IMR-90 (cell line): ENCODE data around the gene AOPEP. TPM values are rescaled to one million over a fixed set of nuclear protein-coding genes. Genes with fewer than 3 reads are reported as not detected.

Source experiments
- ATAC-seq: fragments of 200-7000 bp; cut with Tn5 transposase; 2 replicates; pipeline ENCODE4 v1.9.1; 2020; ENCODE audit warnings: low read depth, mild to moderate bottlenecking, moderate library complexity
- BruUV-seq: library from RNA; stranded (reverse); fragments of 400-500 nt; replicated peaks from 2 replicates; lab custom pipeline; 2021; lab: Mats Ljungman, UMichigan
- CTCF ChIA-PET: fragments of 300-600 bp; formaldehyde crosslinking; extraction: SDS; loops from one replicate; lab custom pipeline; 2021; ENCODE audit warnings: antibody characterized with exemption; lab: Yijun Ruan, JAX
- POLR2A ChIA-PET: fragments of 300-600 bp; sonication (Branson Sonifier 250); formaldehyde crosslinking; loops from one replicate; lab custom pipeline; 2022; ENCODE audit warnings: antibody characterized with exemption; ENCODE audit not compliant: unreplicated experiment; lab: Charles Lee
- DNase-seq: peaks from one replicate; pipeline ENCODE4 v3.0.0; 2013
- H2AFZ ChIP-seq: replicated peaks from 2 replicates; pipeline ENCODE3; 2013; ENCODE audit warnings: low read length, mild to moderate bottlenecking; ENCODE audit not compliant: poor library complexity
- H2AK5ac ChIP-seq: 2 replicates; pipeline ENCODE4 v1.6.1; 2013; ENCODE audit warnings: low read depth, low read length, inconsistent platforms
- H2AK9ac ChIP-seq: replicated peaks from 2 replicates; pipeline ENCODE3; 2013; ENCODE audit warnings: mild to moderate bottlenecking, low read depth, low read length, moderate library complexity; ENCODE audit not compliant: poor library complexity
- H2BK120ac ChIP-seq: 2 replicates; pipeline ENCODE4 v1.6.1; 2013; ENCODE audit warnings: low read depth, low read length, inconsistent platforms
- H2BK15ac ChIP-seq: 3 replicates; pipeline ENCODE4 v1.6.1; 2013; ENCODE audit warnings: low read depth, low read length, inconsistent platforms
- H2BK20ac ChIP-seq: 2 replicates; pipeline ENCODE4 v1.6.1; 2013; ENCODE audit warnings: low read depth, mild to moderate bottlenecking, inconsistent platforms, low read length, moderate library complexity
- H2BK5ac ChIP-seq: 2 replicates; pipeline ENCODE4 v1.6.1; 2013; ENCODE audit warnings: mild to moderate bottlenecking, low read depth, low read length, inconsistent platforms; ENCODE audit not compliant: poor library complexity, severe bottlenecking
- H3K14ac ChIP-seq: replicated peaks from 2 replicates; pipeline ENCODE4 v1.6.1; 2013; ENCODE audit warnings: low read depth, low read length, inconsistent platforms
- H3K18ac ChIP-seq: 2 replicates; pipeline ENCODE4 v1.6.1; 2013; ENCODE audit warnings: low read depth, low read length, control low read depth
- H3K23ac ChIP-seq: 2 replicates; pipeline ENCODE4 v1.6.1; 2013; ENCODE audit warnings: low read depth, low read length, inconsistent platforms
- H3K27ac ChIP-seq: 2 replicates; pipeline ENCODE4 v1.5.1; 2013; ENCODE audit warnings: mild to moderate bottlenecking, control low read depth, low read length; ENCODE audit not compliant: insufficient read depth
- H3K27me3 ChIP-seq: 2 replicates; pipeline ENCODE4 v1.6.1; 2013; ENCODE audit warnings: low read length; ENCODE audit not compliant: control insufficient read depth, insufficient read depth
- H3K36me3 ChIP-seq: 2 replicates; pipeline ENCODE4 v1.6.1; 2013; ENCODE audit warnings: low read length, mixed read lengths; ENCODE audit not compliant: control insufficient read depth, insufficient read depth
- H3K4ac ChIP-seq: 2 replicates; pipeline ENCODE4 v1.6.1; 2013; ENCODE audit warnings: low read depth, low read length, inconsistent platforms
- H3K4me1 ChIP-seq: 2 replicates; pipeline ENCODE4 v1.6.1; 2013; ENCODE audit warnings: low read length, mixed read lengths; ENCODE audit not compliant: control insufficient read depth, insufficient read depth
- H3K4me2 ChIP-seq: 2 replicates; pipeline ENCODE4 v1.6.1; 2013; ENCODE audit warnings: low read depth, mild to moderate bottlenecking, control low read depth, low read length, moderate library complexity
- H3K4me3 ChIP-seq: 2 replicates; pipeline ENCODE4 v1.5.1; 2013; ENCODE audit warnings: low read depth, mild to moderate bottlenecking, control low read depth, low read length, moderate library complexity; ENCODE audit not compliant: insufficient read depth
- H3K56ac ChIP-seq: 2 replicates; pipeline ENCODE4 v1.6.1; 2013; ENCODE audit warnings: low read length, inconsistent platforms; ENCODE audit not compliant: insufficient read depth; ENCODE audit errors: extremely low read depth
- H3K79me1 ChIP-seq, 2 experiments: 2 replicates each; pipeline ENCODE4 v1.6.1; 2013; ENCODE audit warnings: low read length in 2 of 2, inconsistent platforms in 1 of 2, low read depth in 1 of 2
- H3K9ac ChIP-seq: 2 replicates; pipeline ENCODE4 v1.6.1; 2013; ENCODE audit warnings: low read depth, low read length, control low read depth
- H3K9me1 ChIP-seq: 2 replicates; pipeline ENCODE4 v1.6.1; 2013; ENCODE audit warnings: low read length, inconsistent platforms; ENCODE audit not compliant: insufficient read depth
- H3K9me3 ChIP-seq: 2 replicates; pipeline ENCODE4 v1.6.1; 2013; ENCODE audit warnings: low read length; ENCODE audit not compliant: control insufficient read depth, insufficient read depth
- H4K20me1 ChIP-seq: 2 replicates; pipeline ENCODE4 v1.6.1; 2013; ENCODE audit warnings: low read length, inconsistent platforms; ENCODE audit not compliant: insufficient read depth
- H4K5ac ChIP-seq: 2 replicates; pipeline ENCODE4 v1.6.1; 2013; ENCODE audit warnings: mild to moderate bottlenecking, low read depth, low read length, control low read depth
- H4K8ac ChIP-seq, 2 experiments: 2 replicates each; pipeline ENCODE4 v1.6.1; 2013; ENCODE audit warnings: low read depth in 2 of 2, low read length in 2 of 2, control low read depth in 1 of 2, inconsistent platforms in 1 of 2
- H4K91ac ChIP-seq: 2 replicates; pipeline ENCODE4 v1.6.1; 2013; ENCODE audit warnings: low read depth, low read length, inconsistent platforms; ENCODE audit not compliant: insufficient read depth
- BHLHE40 ChIP-seq: fragments of 150-350 bp; IDR thresholded peaks from 2 replicates; pipeline ENCODE4 v1.6.1; 2016; ENCODE audit warnings: mild to moderate bottlenecking, low read depth, low read length
- CEBPB ChIP-seq: IDR thresholded peaks from 2 replicates; pipeline ENCODE4 v1.6.1; 2012; ENCODE audit warnings: low read depth, low read length, improper control_type of control experiment
- CHD1 ChIP-seq: IDR thresholded peaks from 2 replicates; pipeline ENCODE4 v1.6.1; 2012; ENCODE audit warnings: low read depth, low read length, improper control_type of control experiment
- CTCF ChIP-seq: conservative IDR thresholded peaks from 2 replicates; pipeline ENCODE4 v1.5.1; 2012; ENCODE audit warnings: mild to moderate bottlenecking, low read depth, low read length, improper control_type of control experiment
- FOS ChIP-seq: fragments of 150-350 bp; IDR thresholded peaks from 2 replicates; pipeline ENCODE4 v1.6.1; 2016; ENCODE audit warnings: low read depth, low read length
- MAFK ChIP-seq: IDR thresholded peaks from 2 replicates; pipeline ENCODE4 v1.6.1; 2012; ENCODE audit warnings: low read depth, low read length, improper control_type of control experiment
- MAZ ChIP-seq: IDR thresholded peaks from 2 replicates; pipeline ENCODE4 v1.6.1; 2012; ENCODE audit warnings: low read depth, mild to moderate bottlenecking, low read length, improper control_type of control experiment, moderate library complexity, borderline replicate concordance
- MXI1 ChIP-seq: IDR thresholded peaks from 2 replicates; pipeline ENCODE4 v1.6.1; 2012; ENCODE audit warnings: low read depth, mild to moderate bottlenecking, low read length, moderate library complexity, borderline replicate concordance
- NFE2L2 ChIP-seq: fragments of 150-350 bp; IDR thresholded peaks from 2 replicates; pipeline ENCODE4 v1.6.1; 2016; ENCODE audit warnings: low read depth, mild to moderate bottlenecking, low read length
- POLR2A ChIP-seq: IDR thresholded peaks from 2 replicates; pipeline ENCODE4 v1.6.1; 2012; ENCODE audit warnings: mild to moderate bottlenecking, low read depth, low read length
- RAD21 ChIP-seq: IDR thresholded peaks from 2 replicates; pipeline ENCODE4 v1.6.1; 2012; ENCODE audit warnings: low read length, improper control_type of control experiment
- RCOR1 ChIP-seq: IDR thresholded peaks from 2 replicates; pipeline ENCODE4 v1.6.1; 2012; ENCODE audit warnings: mild to moderate bottlenecking, low read length, improper control_type of control experiment; ENCODE audit not compliant: insufficient replicate concordance
- RFX5 ChIP-seq: IDR thresholded peaks from 2 replicates; pipeline ENCODE4 v1.8.0; 2012; ENCODE audit warnings: low read depth, mild to moderate bottlenecking, low read length, moderate library complexity
- SMC3 ChIP-seq: fragments of 150-350 bp; IDR thresholded peaks from 2 replicates; pipeline ENCODE4 v1.6.1; 2016; ENCODE audit warnings: low read depth, mild to moderate bottlenecking, antibody characterized with exemption, low read length, moderate library complexity
- USF2 ChIP-seq: fragments of 150-350 bp; IDR thresholded peaks from 2 replicates; pipeline ENCODE4 v1.6.1; 2017; ENCODE audit warnings: mild to moderate bottlenecking, antibody characterized with exemption, low read length, low read depth
- WGBS, 2 experiments: methylation state at CpG; one replicate each; pipeline versions ENCODE4 v1.1.5 to v1.1.7; 2013; ENCODE audit warnings: missing lambda C conversion rate in 2 of 2; ENCODE audit not compliant: insufficient read length in 1 of 2; ENCODE audit errors: extremely low coverage in 2 of 2; 5-methylcytosine and 5-hydroxymethylcytosine counted together
- dilution Hi-C: fragments of 300-500 bp; cut with HindIII; formaldehyde crosslinking; loops from one replicate; pipeline ENCODE4 v1.14.3; 2018; ENCODE audit warnings: low sequenced_read_pairs; ENCODE audit not compliant: unreplicated experiment
- in situ Hi-C: fragments of 300-500 bp; cut with MboI; formaldehyde crosslinking; loops from 3 replicates; pipeline ENCODE4 v1.14.3; 2019; ENCODE audit warnings: low sequenced_read_pairs, inconsistent platforms, mixed read lengths
- intact Hi-C: fragments of 100-400 bp; cut with micrococcal nuclease; formaldehyde crosslinking; loops from 2 replicates; pipeline ENCODE4 v1.10.0; 2022
- polyA plus RNA-seq, 3 experiments: library from polyadenylated mRNA; depleted of rRNA; stranded (reverse); fragments of >200 nt; gene quantifications; 2 replicates each; pipeline ENCODE4 v1.2.3, GENCODE V29; 2012; ENCODE audit warnings: low replicate concordance in 1 of 3
- total RNA-seq: library from RNA; depleted of rRNA; stranded (reverse); fragments of >200 nt; gene quantifications from 2 replicates; pipeline ENCODE4 v1.2.3, GENCODE V29; 2012

Gene AOPEP
- total and polyA plus RNA-seq, 2 of the 4 experiments (the other 2 are of a cell fraction): 34.9 to 38.7 TPM

- Histone ChIP-seq H2BK20ac (0 out of 2 replicates have a peak overlapping the region, but pooled peaks have one; percentile 49), H4K8ac (no peak overlapping the region), H3K79me1 (no peaks in the 10 kb centered on the region), H3K56ac (no peak overlapping the region), H3K9me1 (no peaks in the 10 kb centered on the region; the same call in 1 of the 2 replicates), H3K4me1 (peaks cover 2% of the 10 kb centered on the region; the same call in 1 of the 2 replicates), H4K5ac (no peak overlapping the region), H3K14ac (no peak overlapping the region), H2BK15ac (no peak overlapping the region), H2AK5ac (no peak overlapping the region), H3K4me3 (no peak overlapping the region), H3K27ac (no peak overlapping the region), H4K20me1 (no peaks in the 10 kb centered on the region), H3K9me3 (no peaks in the 10 kb centered on the region), H2AK9ac (peak overlapping the region; percentile 4), H3K23ac (no peak overlapping the region), H2AFZ (peak overlapping the region; percentile 79), H3K18ac (no peak overlapping the region; the same call in 1 of the 2 replicates), H3K4ac (no peak overlapping the region), H3K4me2 (no peak overlapping the region), H2BK5ac (no peak overlapping the region), H3K36me3 (no peaks in the 10 kb centered on the region), H3K27me3 (no peaks in the 10 kb centered on the region), H2BK120ac (no peak overlapping the region), H3K9ac (no peak overlapping the region), H4K91ac (no peak overlapping the region)
- dilution Hi-C loops: no loop called here
- peak; percentile 79 for ATAC-seq
- POLR2A ChIA-PET: interaction anchor here (0.6 kb wide), 1 partner anchor 168 kb away, joined by 3 read pairs; no protein-coding TSS in a partner anchor
- BruUV-seq: no TSS peak
- CTCF ChIA-PET: interaction anchor here (0.6 to 6.4 kb wide), 10 partner anchors 10 to 536 kb away, joined by 3 to 47 read pairs (median 6); no protein-coding TSS in a partner anchor
- intact Hi-C loops: loop anchor here (1.0 to 5.0 kb wide), 5 partner anchors 124 to 1086 kb away; no protein-coding TSS in a partner anchor
- peak; percentile 60 for DNase-seq
- WGBS, 2 experiments: 0% methylated on average over 1 of the region's 7 CpGs; no CpG with 5 or more reads in 1 of the 2 experiments
- in situ Hi-C loops: no loop called here
- TF ChIP-seq CHD1 (no peak), MAFK (no peak), RFX5 (no peak), FOS (no peak), CTCF (peak; percentile 86), RAD21 (peak; percentile 86), MXI1 (no peak), BHLHE40 (no peak), SMC3 (peak; percentile 76), USF2 (no peak), POLR2A (no peak), RCOR1 (no peak), MAZ (no peak), NFE2L2 (no peak), CEBPB (peak; percentile 26; the same call in 1 of the 2 replicates)
These were observed 404.8 kb downstream of the AOPEP start for GRCh38 chr9:95131023-95131943.
